GM18505 (cell line): ENCODE results near the gene MYL5.

Experiments used
- ATAC-seq: cut with Tn5 transposase; IDR thresholded peaks from one replicate; pipeline ENCODE4 v1.9.1; 2021; ENCODE audit not compliant: unreplicated experiment
- POLR2A ChIP-seq: IDR thresholded peaks from 4 replicates; pipeline ENCODE4 v1.6.1; 2011; ENCODE audit warnings: borderline replicate concordance; ENCODE audit not compliant: insufficient read depth, insufficient read length; ENCODE audit errors: extremely low read depth

MYL5 gene

GRCh38 chr4:712093-712492, 37.8 kb downstream of the MYL5 start:
- ATAC-seq = no peak
- TF ChIP-seq POLR2A = no peak

GRCh38 chr4:712916-713632, 38.7 kb downstream of the MYL5 start:
- no peak for TF ChIP-seq POLR2A
- ATAC-seq = no peak

DNA sequence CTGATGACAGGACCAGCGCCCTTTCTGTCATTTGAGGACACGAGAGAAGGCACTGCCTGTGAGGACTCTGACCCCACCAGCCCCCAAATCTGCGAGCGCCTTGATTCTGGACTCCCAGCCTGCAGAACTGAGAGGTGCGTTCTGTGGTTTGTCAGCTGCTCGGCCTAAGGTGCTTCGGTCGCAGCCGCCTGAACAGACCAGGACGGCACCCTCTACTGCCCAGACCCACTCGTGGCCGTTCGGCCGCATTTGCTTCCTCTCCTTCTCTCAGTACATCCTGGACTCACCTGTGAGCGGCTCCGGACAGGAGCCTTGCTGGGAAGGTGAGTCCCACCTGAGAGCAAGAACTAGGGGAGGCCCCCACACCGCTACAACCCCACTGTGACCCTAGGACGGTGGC, 39.7 kb downstream of the MYL5 start:
- ATAC-seq = no peak

GRCh38 chr4:717601-718320, 43.4 kb downstream of the MYL5 start:
- TF ChIP-seq POLR2A = no peak
- no peak for ATAC-seq

More for the DNA sequence above, 39.7 kb downstream of the MYL5 start:
- no peak for TF ChIP-seq POLR2A

DNA sequence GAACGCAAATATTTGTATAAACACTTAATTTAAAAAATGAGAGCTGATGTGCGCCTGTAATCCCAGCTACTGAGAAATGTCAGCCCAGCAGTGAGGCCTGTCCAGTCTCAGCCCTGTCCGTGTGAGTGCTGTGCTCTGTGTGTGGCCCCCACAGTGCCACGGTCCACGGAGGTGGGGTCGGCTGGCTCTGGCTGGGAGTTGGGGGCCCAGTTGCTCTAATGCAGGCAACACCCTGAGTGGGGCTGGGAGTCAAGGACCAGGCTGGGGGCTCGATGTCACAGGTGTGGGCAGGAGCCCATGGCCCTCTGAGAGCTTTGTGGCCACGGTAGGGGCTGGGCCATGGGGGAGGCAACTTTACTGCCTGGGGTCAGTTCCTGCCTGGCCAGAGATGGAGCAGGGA, 44.1 kb downstream of the MYL5 start:
- no peak for TF ChIP-seq POLR2A
- no peak for ATAC-seq

GRCh38 chr4:720111-720860, 45.9 kb downstream of the MYL5 start:
- no peak for ATAC-seq
- no peak for TF ChIP-seq POLR2A

- no peak for ATAC-seq
- TF ChIP-seq POLR2A = no peak
These were observed 47.2 kb downstream of the MYL5 start for GRCh38 chr4:721261-722168.

GRCh38 chr4:722169-722725, 47.9 kb downstream of the MYL5 start:
- no peak for TF ChIP-seq POLR2A
- ATAC-seq = no peak

GRCh38 chr4:722851-723360, 48.6 kb downstream of the MYL5 start:
- TF ChIP-seq POLR2A = no peak
- no peak for ATAC-seq

GRCh38 chr4:723751-724530, 49.6 kb downstream of the MYL5 start:
- ATAC-seq = no peak
- TF ChIP-seq POLR2A = no peak

DNA sequence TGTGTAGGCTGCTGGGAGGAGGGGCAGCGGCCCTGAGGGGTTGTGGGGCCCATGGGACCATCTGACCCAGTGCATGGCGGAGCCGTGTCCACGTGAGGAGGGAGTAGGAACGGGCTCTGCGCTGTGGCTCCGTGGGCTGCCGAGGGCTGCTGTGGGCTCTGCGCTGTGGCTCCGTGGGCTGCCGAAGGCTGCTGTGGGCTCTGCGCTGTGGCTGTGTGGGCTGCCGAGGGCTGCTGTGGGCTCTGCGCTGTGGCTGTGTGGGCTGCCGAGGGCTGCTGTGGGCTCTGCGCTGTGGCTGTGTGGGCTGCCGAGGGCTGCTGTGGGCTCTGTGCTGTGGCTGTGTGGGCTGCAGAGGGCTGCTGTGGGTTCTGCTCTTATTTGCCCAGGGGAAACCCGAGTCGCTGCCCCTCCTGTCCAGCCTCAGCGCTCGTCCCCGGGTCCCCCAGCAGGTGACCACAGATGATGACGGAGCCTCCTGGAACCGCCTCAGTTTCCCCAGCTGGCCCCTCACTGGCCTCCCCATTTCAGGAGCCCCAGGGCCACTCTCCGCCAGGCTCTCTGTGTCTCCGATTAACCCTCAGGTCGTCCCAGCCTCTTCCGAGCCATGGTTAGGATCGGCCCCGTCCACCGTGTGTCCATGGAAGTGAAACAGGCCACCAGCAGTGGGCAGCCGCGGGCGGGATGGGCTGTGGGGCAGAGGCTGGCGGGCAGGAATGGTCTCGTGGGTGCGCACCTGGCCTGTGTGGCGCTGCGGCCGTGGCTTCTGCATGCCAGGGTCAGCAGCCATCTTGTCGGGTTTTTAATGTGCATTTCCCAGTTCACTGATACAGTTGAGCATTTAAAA, 51.3 kb downstream of the MYL5 start:
- TF ChIP-seq POLR2A = no peak
- no peak for ATAC-seq
